A673 (cell line): ENCODE results near the gene ARSB.

Source experiments
- CTCF ChIP-seq: fragments of 300-800, 200-600 bp; sonication (generic); conservative IDR thresholded peaks from 2 replicates; pipeline ENCODE4 v1.5.1; 2017; ENCODE audit warnings: low read depth, mild to moderate bottlenecking, antibody characterized with exemption, low read length, moderate library complexity, mixed read lengths
- EZH2 ChIP-seq: fragments of 200-600 bp; sonication (generic); IDR thresholded peaks from 2 replicates; pipeline ENCODE4 v1.6.1; 2017; ENCODE audit warnings: borderline replicate concordance, low read depth, mild to moderate bottlenecking, mixed read lengths, antibody characterized with exemption, low read length; ENCODE audit not compliant: poor library complexity, severe bottlenecking

DNA sequence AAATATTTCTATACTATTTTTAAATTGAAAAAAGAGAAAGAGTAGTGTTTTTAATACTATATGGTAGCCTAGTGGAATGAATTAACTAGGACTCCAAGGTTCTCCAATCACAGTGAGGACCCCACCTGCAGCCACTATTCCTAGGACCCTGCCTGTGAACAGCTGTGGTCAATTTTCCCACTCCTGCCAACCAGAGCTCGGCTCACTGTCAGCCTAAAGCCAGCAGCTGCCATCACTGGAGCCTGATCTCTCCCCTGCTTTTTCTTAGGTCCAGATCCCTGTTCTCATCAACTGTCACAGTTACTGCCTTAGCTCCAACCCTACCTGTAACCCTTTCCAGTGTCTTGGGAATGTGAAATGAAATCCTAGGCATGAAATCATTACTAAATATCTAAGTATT, 25.3 kb downstream of the ARSB start:
- TF ChIP-seq CTCF: no peak
- TF ChIP-seq EZH2: no peak
